ENCODE results near the gene LRRC71.

DNA sequence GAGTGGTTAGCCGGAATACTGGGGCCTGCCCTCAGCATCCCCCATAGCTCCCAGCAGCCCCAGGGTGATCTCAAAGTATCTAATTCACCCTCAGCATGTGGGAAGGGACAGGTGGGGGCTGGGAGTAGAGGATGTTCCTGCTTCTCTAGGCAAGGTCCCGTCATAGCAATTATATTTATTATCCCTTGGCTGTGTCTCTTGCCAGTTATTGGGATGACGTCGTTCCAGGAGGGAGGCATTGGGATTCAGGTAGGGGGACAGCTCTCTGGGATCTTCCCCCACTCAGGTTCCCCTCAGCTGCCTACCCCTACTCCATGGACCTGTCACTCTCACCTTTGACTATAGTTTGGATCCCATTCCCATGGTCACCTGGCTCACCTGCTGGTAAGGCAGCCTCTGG lies 38.8 kb upstream of the LRRC71 start:
- no peak for TF ChIP-seq POLR2A (IDR thresholded peaks at IDR 0.05)
- TF ChIP-seq POLR2AphosphoS5 (IDR thresholded peaks at IDR 0.05; ENCODE audit: insufficient read depth in 1 of 2, low read depth in 1 of 2), result no peak
